Posterior cingulate gyrus (tissue), 11 donors: ENCODE data around the gene ZNF618.
"Not testable (repeated sequence)": the region's sequence is repeated elsewhere in the genome, so short reads cannot be mapped to it uniquely, and the experiment has no call there.

Experiments
- DNase-seq, 10 donors: peaks; one replicate each; pipeline versions ENCODE4 v3.0.0 to v3.0.0-alpha.2; 2020 to 2021; ENCODE audit warnings: mixed read lengths in 3 of 10
- intact Hi-C: fragments of 100-400 bp; cut with DNase I; formaldehyde crosslinking; loops from one replicate; pipeline ENCODE4 v1.15.1; 2023

ZNF618 gene

DNA sequence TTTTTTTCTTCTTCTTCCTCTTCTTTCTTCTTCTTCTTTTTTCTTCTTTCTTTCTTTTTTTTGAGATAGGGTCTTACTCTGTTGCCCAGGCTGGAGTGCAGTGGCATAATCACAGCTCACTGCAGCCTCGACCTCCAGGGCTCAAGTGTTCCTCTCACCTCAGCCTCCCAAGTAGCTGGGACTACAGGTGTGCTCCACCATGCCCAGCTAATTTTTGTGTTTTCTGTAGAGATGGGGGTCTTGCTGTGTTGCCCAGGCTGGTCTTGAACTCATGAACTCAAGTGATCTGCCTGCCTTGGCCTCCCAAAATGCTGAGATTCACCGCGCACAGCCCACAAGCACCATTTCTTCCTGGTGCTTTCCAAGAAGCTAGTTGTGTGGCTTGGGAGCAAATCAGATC, 121.0 kb downstream of the ZNF618 start:
- DNase-seq, intact Hi-C loops: not testable (repeated sequence)

DNA sequence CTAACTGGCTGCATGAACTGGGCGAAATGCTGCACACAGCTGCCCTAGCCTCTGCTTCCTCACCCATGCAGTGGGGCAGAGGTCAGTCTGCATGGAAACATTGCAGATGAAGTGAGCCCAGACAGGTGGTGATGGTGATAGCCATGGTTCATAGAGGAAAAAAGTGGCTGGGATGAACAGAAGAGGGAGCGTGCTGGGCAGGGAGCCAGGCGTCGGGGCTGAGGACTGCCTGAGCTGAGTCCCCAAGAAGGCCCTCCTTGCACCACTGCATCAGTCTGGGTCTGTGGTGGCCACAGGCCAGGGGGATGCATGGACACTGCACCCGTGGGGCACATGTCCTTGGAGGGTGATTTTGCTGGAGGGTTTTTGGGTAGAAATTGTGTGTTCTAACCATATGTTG, 121.5 kb downstream of the ZNF618 start:
- DNase-seq = no peak
- intact Hi-C loops = no loop called here

DNA sequence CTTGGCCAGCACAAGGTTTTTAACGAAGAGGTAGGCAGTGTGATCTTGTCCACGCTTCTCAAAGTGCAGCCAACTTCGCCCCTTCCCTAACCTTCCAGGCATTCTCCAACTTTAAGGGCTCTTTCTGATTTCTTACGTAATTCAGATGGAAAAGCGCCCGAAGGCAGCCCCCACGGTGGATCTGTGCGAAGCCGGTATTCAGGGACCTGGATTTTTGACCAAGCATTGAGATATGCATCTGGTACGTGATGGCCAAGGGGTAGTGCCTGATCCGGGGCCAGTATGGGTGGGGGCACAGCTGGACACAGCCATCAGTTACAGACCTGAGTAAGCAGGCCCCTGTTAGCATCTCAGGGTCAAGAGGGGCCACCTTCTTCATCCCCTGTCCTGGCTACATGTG, 122.0 kb downstream of the ZNF618 start:
- intact Hi-C loops = no loop called here
- DNase-seq = no peak

DNA sequence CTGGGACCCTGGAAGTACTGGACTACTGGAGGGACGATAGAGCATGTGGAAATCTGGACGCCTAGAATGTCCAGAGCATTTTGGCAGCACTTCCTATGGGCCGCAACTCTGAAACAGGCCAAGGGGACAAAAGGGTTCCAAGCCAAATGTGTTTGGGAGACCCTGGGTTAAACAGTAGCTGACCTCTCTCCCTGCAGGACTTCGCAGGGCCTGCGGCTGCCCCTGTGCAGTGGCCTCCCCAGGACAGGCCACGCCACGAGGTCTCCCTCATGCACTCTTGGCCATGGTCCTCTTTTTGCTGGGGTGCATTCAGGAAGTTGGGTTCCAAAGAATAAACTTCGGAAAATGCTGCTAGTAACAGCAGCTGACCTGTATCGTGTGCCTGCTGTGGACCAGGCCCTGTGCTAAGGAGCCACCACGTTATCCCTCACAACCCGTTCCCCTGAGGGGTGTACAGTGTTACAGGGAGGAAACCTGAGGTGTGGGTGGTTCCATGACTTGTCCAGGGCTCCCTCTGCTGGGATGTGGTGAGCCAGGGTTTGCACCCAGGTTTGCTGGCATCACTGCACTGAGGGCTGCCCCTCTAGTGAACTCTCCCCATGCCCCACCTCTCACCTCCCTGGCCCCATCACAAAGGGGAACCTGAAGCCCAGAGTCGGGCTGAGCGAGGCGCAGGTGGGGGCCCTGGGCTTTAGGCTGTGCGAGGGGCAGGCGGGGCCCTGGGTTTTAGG, 122.6 kb downstream of the ZNF618 start:
- intact Hi-C loops = no loop called here
- DNase-seq = no peak

DNA sequence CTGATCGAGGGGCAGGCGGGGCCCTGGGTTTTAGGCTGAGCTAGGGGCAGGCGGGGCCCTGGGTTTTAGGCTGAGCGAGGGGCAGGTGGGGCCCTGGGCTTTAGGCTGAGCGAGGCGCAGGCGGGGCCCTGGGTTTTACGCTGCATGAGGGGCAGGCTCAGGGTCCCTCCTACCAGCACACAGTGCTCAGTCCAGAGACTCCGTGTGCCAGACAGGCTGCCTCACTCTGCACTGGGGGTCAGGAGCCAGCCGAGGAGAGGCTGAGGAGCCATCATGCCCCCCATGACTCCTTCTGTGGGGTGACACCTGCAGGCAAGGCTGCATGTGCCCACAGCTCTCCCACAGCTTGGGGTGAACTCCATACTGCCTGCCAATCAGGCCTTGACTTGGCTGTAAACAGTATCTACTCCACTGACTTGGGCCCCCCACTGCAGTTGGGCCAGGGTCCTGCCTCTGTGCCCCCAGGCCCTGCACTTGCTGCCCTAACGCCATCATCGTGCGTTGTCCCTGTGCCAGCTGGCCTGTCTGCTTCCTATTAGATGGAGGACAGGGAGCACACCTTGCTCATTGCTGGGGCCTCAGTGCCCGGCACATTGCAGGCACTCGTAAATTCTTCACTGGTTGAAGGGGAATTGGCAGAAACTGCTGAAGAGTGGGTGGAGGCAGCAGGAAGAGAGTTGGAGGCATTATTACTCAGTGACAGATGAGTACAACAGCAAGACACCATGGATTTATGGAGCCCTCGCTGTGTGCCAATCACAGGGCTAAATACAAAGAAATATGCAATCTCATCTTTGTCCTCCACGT, 123.3 kb downstream of the ZNF618 start:
- intact Hi-C loops = no loop called here
- DNase-seq = no peak

DNA sequence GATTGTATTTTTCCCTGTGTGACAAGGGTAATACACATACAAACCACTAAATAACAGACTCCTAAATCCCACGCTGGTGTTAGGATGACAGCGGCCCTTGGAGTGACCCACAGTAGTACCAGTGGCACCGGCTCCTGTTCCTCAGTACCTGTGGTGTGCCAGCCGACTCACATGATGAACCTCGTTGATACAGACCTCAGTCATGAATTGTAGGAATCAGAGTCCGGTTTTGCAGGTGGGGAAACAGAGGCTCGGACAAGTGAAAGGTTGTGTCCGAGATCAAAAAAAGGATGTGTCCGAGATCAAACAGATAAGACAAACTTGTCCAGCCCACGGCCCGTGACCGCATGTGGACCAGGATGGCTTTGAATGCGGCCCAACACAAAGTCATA, 124.0 kb downstream of the ZNF618 start:
- intact Hi-C loops = no loop called here
- peak in 1 of 10 donors; percentile 5 for DNase-seq

DNA sequence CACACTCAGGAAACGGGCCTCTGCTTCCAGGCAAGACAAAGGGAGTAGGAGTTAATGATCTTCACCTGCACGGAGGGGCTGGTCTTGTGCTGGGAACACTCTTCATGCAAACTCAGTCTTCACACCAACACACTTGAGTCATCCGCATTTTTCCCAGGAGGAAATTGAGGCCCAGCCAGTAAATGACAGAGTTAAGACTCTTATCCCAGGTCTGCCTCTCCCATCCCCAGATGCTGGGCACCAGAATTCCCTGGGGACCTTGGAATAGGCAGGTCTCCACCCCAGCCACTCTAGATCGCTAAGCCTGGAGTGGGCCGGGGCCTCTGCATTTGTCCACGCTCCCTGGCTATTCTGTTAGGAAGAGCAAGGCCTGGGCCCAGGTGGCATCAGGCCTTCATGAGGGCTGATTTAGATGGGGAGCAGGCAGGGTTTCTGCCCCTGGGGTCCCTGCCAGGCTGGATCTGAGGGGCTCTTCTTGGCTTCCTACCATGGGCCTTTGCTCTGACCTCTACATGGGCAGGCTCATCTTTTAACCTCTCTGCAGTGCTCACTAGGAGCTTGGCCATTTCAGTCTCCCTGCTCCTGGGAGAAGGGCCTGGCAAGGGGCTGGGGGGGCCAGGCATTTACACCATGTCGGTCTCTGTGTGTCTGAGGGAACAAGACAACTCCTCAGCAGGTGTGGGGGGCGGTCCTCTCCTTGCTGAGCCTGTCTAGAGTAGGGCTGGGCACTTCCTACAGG, 124.7 kb downstream of the ZNF618 start:
- intact Hi-C loops = no loop called here
- peak in 1 of 10 donors; percentile 4 for DNase-seq

DNA sequence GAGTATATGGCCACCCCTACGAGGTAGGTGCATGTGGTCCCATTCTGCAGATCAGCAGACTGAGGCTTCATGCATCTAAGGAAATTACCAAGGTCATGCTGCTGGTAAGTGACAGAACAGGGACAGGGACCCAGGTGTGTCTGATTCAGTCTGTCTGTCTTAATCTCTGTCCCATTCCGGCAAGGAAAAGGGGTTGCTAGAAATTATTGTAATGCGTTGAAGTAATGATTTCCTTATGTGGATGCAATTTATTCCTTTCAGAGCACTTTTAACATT, 125.2 kb downstream of the ZNF618 start:
- no peak for DNase-seq
- intact Hi-C loops = no loop called here

DNA sequence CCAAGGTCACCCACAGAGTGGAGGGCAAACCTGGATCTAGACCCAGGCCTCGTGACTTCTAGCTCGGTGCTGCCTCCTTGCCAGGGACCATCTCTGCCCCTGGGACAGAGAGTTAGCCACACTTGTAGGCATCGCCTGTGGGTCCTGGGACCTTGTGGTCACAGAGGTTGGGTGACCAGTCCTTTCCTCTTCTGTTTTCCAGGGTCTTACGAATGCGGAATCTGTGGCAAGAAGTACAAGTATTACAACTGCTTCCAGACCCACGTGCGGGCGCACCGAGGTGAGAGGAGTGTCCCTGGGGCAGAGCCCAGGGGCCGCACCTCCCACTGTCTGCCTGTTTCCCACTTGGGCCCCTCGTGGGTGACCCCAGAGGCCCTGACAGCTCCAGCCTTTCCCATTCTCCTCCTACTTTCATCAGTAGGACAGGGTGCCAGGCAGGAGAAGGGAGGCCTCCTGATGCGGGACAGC, 125.7 kb downstream of the ZNF618 start:
- DNase-seq = peak in 2 of 10 donors; percentile 3 to 57

DNA sequence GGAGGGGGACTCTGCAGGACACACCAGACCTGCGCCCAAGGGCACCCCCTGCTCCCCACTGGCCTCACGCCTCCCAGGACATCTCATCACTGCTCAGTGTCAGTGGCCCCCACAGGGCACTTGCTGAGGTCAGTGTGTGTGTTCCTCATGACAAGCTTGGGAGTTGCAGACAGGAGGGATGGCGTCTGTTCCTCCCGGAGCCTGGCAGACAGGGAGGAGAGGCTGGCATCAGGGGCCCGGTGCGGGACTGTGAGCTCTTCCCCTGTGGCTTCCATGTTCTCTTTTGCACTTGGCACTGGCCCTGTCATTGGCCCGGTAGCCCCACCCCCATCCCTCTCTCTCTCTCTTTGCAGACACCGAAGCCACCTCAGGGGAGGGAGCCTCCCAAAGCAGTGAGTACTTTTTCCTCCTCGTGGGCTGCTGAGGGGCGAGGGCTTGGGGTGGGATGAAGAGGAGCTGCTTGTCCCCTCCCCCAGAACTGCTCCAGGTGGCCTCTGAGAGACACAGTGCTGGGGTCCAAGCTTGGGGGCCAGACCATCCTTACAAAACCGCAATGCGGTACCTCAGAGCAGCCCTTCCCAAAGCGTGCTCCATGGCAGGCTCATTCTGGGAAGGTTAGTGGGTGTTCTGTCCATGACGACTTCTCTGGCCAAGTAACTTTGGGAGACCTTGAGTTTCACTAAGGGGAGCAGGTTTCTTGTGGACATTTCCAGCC, 126.3 kb downstream of the ZNF618 start:
- intact Hi-C loops = no loop called here
- peak in 1 of 10 donors; percentile 61 for DNase-seq

More for the DNA sequence above, 125.7 kb downstream of the ZNF618 start:
- intact Hi-C loops = no loop called here

DNA sequence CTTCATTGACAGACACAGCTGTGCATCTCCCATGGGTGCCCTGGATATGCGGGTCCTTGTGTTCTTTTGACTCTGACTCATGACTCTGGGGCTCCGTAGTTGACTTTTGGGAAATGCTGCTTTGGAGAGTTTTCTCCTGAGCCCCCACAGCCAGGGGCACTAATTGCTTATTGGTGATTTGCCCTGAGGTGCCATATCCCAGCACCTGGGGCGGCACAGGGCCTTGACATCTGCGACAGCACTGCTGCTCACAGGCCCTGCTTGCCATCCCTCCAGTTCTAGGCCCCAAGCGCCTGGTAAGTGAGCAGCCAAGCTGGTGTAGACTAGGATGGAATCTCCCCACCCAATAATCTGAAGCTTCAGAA, 126.9 kb downstream of the ZNF618 start:
- DNase-seq = peak in 2 of 10 donors; percentile 4 to 72
- intact Hi-C loops = no loop called here

DNA sequence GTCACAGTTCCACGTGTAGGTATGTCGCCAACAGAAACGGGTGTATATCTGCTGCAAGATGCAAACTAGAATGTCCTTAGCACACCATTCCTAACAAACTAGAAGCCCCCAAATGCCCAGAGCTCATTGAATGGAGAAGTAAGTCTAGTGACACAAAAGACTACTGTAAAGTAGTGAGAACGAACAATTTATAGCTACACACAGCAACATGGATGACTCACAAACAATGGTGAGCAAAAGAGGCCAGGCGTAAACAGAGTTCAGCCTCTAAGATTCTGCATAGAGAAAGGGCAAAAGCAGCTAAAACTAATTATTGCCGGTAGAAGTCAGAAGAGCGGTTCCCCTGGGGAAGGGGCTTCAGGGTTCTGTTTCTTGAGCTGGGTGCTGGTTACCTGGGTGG, 127.2 kb downstream of the ZNF618 start:
- DNase-seq = no peak
- intact Hi-C loops = no loop called here

DNA sequence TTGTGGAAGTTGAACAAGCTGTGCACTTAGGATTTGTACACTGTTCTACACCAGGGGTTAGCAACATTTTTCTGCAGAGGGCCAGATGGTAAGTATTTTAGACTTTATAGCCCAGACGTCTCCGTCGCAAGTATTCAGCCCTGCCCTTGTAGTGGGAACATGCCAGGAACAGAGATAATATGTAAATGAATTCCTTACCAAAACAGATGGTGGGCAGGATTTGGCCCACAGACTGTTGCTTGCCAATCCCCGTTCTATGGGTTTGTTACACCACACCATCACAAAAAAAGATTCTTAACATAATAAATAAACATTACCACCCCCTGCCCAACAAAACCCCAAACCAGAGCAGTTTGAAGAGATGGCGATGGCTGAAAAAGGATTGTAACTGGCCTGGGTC, 127.6 kb downstream of the ZNF618 start:
- intact Hi-C loops = no loop called here
- peak in 1 of 10 donors; percentile 1 for DNase-seq

DNA sequence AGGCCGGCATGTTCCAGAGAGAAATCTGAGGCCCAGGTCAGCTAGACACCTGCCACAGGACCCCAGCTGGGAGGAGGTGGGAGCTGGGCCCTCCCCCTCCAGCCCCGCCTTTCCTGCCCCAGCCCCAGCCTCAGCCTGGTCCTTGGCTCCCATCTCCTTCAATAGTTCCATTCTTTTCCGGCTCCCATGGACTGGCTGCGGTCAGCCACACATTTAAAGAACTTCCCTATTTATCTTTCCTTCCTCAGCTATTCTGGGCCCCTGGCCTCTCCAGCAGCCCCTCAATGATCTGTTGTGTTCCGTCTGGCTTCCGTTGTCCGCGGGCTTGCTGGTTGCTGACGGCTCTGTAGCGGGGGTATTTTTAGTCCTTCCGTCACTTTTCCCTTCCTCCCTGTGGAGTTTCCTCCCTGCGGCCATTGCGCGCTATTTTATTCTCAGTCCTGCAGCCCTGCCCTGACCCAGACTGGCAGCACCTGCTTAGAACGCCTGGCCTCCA, 128.2 kb downstream of the ZNF618 start:
- intact Hi-C loops = no loop called here
- peak in 5 of 10 donors; percentile 35 to 90 (median 39) for DNase-seq

DNA sequence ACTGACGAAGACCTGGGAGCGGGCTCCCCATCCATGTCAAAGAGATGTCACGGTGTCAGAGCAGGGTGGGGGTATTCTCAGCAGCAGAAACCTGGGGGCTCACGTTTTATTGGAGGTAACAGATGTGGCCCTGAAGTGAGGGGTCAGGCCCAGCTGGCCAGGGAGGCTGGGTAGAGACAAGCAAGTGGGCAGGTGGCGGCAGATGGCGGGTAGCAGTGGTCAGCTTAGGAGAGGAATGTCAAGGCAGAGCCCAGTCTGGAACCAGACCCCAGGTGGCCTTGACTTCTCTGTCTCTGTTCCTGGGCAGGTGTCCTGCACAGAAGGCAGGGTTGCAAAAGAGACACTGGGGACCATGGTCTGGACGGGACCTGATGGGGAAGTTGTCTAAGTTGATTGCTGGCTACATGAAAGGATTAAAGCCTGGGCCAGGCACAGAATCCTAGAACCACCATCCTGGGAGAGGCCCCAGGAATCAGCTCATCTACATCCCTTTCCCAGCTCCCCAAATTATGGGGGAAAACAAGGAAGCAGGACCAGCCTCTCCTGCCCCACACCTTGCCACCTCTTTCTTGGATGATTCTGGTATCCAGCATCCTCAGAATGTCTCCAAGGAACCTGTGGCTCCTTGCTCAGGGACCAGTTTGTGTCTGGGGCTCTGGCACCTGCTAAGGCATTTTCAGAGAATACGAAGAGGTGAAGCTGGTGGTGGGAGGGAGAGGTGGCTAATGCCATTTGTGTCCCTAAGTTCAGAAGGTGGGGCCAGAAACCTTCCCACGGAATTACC, 129.5 kb downstream of the ZNF618 start:
- intact Hi-C loops = no loop called here
- DNase-seq = peak in 2 of 10 donors; percentile 3 to 64

DNA sequence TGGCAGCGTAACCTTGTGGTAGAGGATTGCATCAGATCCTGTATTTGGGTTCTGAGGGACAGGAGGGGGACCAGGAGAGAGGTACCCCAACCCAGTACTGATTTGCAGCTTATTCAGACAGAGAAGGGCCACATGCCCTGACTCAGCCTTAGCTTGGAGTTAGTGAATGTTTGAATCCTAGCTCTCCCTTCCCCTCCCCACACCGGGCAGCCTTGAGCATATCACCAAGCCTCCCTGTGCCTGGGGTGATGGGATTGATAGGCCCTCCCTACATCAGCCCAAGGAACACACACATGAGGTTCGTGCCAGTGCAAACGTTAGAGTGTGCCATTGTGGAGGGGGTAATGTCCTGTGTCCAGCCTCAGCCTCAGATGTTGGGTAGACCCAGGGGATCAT, 130.0 kb downstream of the ZNF618 start:
- intact Hi-C loops = no loop called here
- no peak for DNase-seq

DNA sequence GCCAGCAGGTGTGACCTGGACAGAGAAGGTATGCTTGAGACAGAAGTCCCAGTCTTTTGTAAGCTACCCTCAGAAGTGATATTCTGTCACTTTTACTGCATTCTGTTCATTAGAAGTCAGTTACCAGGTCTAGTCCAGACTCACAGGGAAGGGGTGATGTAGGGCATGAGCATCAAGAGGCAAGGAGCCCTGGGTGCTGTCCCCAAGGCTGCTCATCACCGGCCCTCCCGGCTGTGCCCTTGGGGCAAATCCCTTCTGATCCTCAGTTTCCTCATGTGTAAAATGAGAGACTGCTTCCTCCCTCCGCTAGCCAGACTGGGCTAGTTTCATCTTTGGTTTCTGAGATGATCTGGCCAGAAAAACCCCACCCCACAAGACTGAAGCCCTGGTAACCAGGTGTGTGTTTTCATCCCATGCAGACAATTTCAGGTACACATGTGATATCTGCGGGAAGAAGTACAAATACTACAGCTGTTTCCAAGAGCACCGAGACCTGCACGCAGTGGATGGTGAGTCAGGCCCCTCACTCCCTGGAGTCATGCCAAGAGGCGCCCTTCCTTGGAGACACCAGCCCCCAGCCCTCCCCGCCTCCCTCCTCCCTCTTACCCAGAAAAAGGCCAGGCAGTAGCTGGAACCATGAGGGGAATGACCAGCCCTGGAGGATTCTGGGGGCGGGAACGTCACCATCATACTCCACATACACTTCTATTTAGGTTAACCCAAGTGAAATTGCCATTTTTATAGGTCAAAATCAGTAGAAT, 131.0 kb downstream of the ZNF618 start:
- intact Hi-C loops = no loop called here
- DNase-seq = peak in 1 of 10 donors; percentile 70

DNA sequence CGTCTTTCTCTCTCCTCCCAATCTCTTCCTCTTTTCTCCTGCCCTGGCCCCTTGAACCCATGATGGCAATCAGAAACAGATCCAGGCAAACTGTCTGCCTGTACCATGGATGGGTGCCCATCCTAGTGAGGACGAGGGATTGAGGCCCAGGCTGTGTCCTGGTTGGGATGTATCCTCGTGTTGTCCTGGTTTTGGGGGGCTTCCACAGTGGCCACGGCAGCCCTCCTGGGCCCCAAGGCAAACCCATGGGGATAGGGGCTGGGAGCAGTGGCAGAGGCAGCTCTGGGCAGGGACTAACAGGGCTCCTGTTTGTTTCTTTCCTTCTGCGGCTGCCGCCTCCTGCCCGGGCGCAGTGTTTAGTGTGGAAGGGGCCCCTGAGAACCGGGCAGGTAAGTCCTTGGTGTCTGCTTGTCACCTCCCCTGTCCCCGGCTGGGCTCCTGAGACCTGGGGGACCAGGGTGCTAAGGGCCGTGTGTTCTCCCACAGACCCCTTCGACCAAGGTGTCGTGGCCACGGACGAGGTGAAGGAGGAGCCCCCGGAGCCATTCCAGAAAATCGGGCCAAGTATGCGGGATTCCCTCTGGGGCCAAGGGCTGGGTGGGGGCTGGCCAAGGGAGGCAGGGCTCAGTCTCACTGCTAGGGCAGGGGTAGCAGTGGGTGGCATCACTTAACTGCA, 132.0 kb downstream of the ZNF618 start:
- peak in 2 of 10 donors; percentile 2 to 80 for DNase-seq
- intact Hi-C loops = no loop called here
